Breast epithelium (tissue), 3 donors: ENCODE data around the gene MMP15.

Experiments used
- CTCF ChIP-seq, 3 donors: fragments of 450-650 bp; IDR thresholded peaks; one replicate each; pipeline ENCODE4 v1.5.1; 2016 to 2017; ENCODE audit warnings: antibody characterized with exemption in 3 of 3, mild to moderate bottlenecking in 3 of 3, moderate library complexity in 3 of 3
- POLR2A ChIP-seq: fragments of 450-650 bp; IDR thresholded peaks from one replicate; pipeline ENCODE4 v1.6.1; 2016; ENCODE audit warnings: antibody characterized with exemption, mild to moderate bottlenecking, moderate library complexity

DNA sequence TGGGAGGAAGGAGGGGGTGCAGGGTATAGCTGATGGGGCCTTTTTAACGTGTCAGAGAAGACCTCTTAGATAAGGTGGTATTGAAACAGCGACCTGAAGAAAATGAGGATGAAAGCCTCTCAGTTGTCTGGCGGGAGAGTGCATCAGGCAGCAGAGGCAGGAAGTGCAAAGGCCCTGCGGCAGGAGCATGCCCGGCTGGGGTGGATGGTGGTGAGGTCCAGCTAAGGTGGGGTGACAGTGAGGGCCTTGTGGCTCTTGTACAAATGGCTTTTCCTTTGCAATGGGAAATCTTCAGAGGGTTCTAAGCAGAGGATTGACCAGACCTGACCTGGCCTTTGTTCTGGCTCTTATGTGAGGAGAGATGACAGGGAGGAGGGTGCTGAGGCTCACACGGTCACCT is 11.4 kb downstream of the MMP15 start:
- TF ChIP-seq POLR2A (no peak), CTCF (IDR thresholded peaks at IDR 0.05) (no peak)
